ENCODE data around the gene PTPRZ1. TPM values are rescaled to one million over a fixed set of nuclear protein-coding genes. Genes with fewer than 3 reads are reported as not detected.

The PTPRZ1 gene
- polyA plus RNA-seq, 1 of the 3 experiments (the other 2 are of a cell fraction), result not detected

- 2% methylated on average over 8 of the region's 8 CpGs for WGBS (ENCODE audit: low lambda C conversion rate)
- Histone ChIP-seq H3K9me2 (no peaks in the 10 kb centered on the region), H3K36me3 (replicated peaks in 1 of 2; ENCODE audit: control insufficient read depth in 1 of 2, insufficient read depth in 2 of 2, low read length in 1 of 2) (no peaks in the 10 kb centered on the region), H3F3A (replicated peaks; ENCODE audit: insufficient read depth) (no peaks in the 10 kb centered on the region), H3K4me1 (ENCODE audit: control insufficient read depth in 1 of 2, insufficient read depth in 2 of 2, low read depth in 1 of 2, low read length in 1 of 2) (no peaks in the 10 kb centered on the region), H3K27ac (ENCODE audit: low read depth in 2 of 2, low read length in 1 of 2) (no peak overlapping the region), H4K20me1 (ENCODE audit: insufficient read depth) (no peaks in the 10 kb centered on the region), H3K9ac (no peak overlapping the region), H3K4me2 (no peak overlapping the region), H3K4me3 (ENCODE audit: low read depth in 2 of 2, low read length in 1 of 2) (no peak overlapping the region), H3K27me3 (ENCODE audit: insufficient read depth) (peaks cover 27% of the 10 kb centered on the region), H3K79me2 (ENCODE audit: insufficient read depth) (no peaks in the 10 kb centered on the region), H2AFZ (ENCODE audit: low read depth) (no peak overlapping the region), H3K9me3 (no peaks in the 10 kb centered on the region)
- POLR2A ChIA-PET, result no interaction called here
- CTCF ChIA-PET, result interaction anchor here (0.6 kb wide), 1 partner anchor 320 kb away, joined by 3 read pairs; no protein-coding TSS in a partner anchor
- TF ChIP-seq RCOR1 (IDR thresholded peaks at IDR 0.05; ENCODE audit: low read length), result no peak
- no peak for DNase-seq
These were observed 41.1 kb downstream of the PTPRZ1 start for GRCh38 chr7:121913947-121914675.

GRCh38 chr7:121914676-121915279, 41.8 kb downstream of the PTPRZ1 start:
- Histone ChIP-seq H3K9me3 (no peaks in the 10 kb centered on the region), H3F3A (replicated peaks; ENCODE audit: insufficient read depth) (no peaks in the 10 kb centered on the region), H3K9me2 (no peaks in the 10 kb centered on the region), H2AFZ (ENCODE audit: low read depth) (no peak overlapping the region), H3K9ac (no peak overlapping the region), H3K27me3 (ENCODE audit: insufficient read depth) (peaks cover 27% of the 10 kb centered on the region), H3K4me1 (ENCODE audit: control insufficient read depth in 1 of 2, insufficient read depth in 2 of 2, low read depth in 1 of 2, low read length in 1 of 2) (no peaks in the 10 kb centered on the region), H3K27ac (ENCODE audit: low read depth in 2 of 2, low read length in 1 of 2) (no peak overlapping the region), H3K4me2 (no peak overlapping the region), H3K4me3 (ENCODE audit: low read depth in 2 of 2, low read length in 1 of 2) (no peak overlapping the region), H4K20me1 (ENCODE audit: insufficient read depth) (no peaks in the 10 kb centered on the region), H3K36me3 (replicated peaks in 1 of 2; ENCODE audit: control insufficient read depth in 1 of 2, insufficient read depth in 2 of 2, low read length in 1 of 2) (no peaks in the 10 kb centered on the region), H3K79me2 (ENCODE audit: insufficient read depth) (no peaks in the 10 kb centered on the region)
- CTCF ChIA-PET, result interaction anchor here (0.6 to 1.0 kb wide), 2 partner anchors 80 to 319 kb away, joined by 3 read pairs; no protein-coding TSS in a partner anchor
- TF ChIP-seq ZBTB33 (IDR thresholded peaks at IDR 0.05; ENCODE audit: borderline replicate concordance, low read depth), result no peak
- no peak for TF ChIP-seq GATA2 (CRISPR knock-in tag; IDR thresholded peaks at IDR 0.05)
- TF ChIP-seq RCOR1 (IDR thresholded peaks at IDR 0.05; ENCODE audit: low read length), result no peak
- TF ChIP-seq SIN3A (IDR thresholded peaks at IDR 0.05; ENCODE audit: borderline replicate concordance, low read depth, low read length), result no peak
- TF ChIP-seq CHD2 (IDR thresholded peaks at IDR 0.05; ENCODE audit: low read length, partially characterized antibody), result no peak
- no peak for TF ChIP-seq EZH2phosphoT487 (IDR thresholded peaks at IDR 0.05; ENCODE audit: borderline replicate concordance, low read depth)
- TF ChIP-seq RAD21 (IDR thresholded peaks at IDR 0.05; ENCODE audit: low read length), result no peak
- no peak for TF ChIP-seq TCF12 (IDR thresholded peaks at IDR 0.05)
- TF ChIP-seq NFIC (IDR thresholded peaks at IDR 0.05; ENCODE audit: borderline replicate concordance), result no peak
- TF ChIP-seq ELF1 (IDR thresholded peaks at IDR 0.05), result no peak
- TF ChIP-seq MXI1 (IDR thresholded peaks at IDR 0.05; ENCODE audit: low read depth, low read length), result no peak
- TF ChIP-seq RXRA (IDR thresholded peaks at IDR 0.05; ENCODE audit: borderline replicate concordance, low read depth), result no peak
- TF ChIP-seq GABPA (IDR thresholded peaks at IDR 0.05; ENCODE audit: low read depth), result no peak
- no peak for TF ChIP-seq USF1 (IDR thresholded peaks at IDR 0.05; ENCODE audit: borderline replicate concordance, low read depth)
- no peak for TF ChIP-seq REST (IDR thresholded peaks at IDR 0.05; ENCODE audit: low read depth, low read length)
- 7% methylated on average over 6 of the region's 6 CpGs for WGBS (ENCODE audit: low lambda C conversion rate)
- POLR2A ChIA-PET, result no interaction called here
- no peak for DNase-seq
